ENCODE results near the gene VSIG4.

Gene VSIG4

GRCh38 chrX:66045894-66046293 lies 6.0 kb upstream of the VSIG4 start:
- no peak overlapping the region for H3K27ac Mint-ChIP-seq
- no peak for TF ChIP-seq CTCF (IDR thresholded peaks at IDR 0.05)
- peaks cover 9% of the 10 kb centered on the region for H3K9me3 Mint-ChIP-seq

GRCh38 chrX:66043584-66043983 lies 3.7 kb upstream of the VSIG4 start:
- H3K4me1 Mint-ChIP-seq, result no peaks in the 10 kb centered on the region
- H3K27ac Mint-ChIP-seq, result no peak overlapping the region
- TF ChIP-seq CTCF (IDR thresholded peaks at IDR 0.05), result no peak
- no peak overlapping the region for H3K4me3 Mint-ChIP-seq
- H3K9me3 Mint-ChIP-seq, result peaks cover 16% of the 10 kb centered on the region
- DNase-seq, result no peak
- H3K27me3 Mint-ChIP-seq (ENCODE audit: low read depth, poor library complexity), result no peaks in the 10 kb centered on the region
- no peaks in the 10 kb centered on the region for H3K36me3 Mint-ChIP-seq (ENCODE audit: low read depth)

More at GRCh38 chrX:66045894-66046293, 6.0 kb upstream of the VSIG4 start:
- DNase-seq, result no peak
- no peaks in the 10 kb centered on the region for H3K27me3 Mint-ChIP-seq (ENCODE audit: low read depth, poor library complexity)
- H3K4me3 Mint-ChIP-seq, result no peak overlapping the region
- no peaks in the 10 kb centered on the region for H3K4me1 Mint-ChIP-seq
- H3K36me3 Mint-ChIP-seq (ENCODE audit: low read depth), result no peaks in the 10 kb centered on the region

DNA sequence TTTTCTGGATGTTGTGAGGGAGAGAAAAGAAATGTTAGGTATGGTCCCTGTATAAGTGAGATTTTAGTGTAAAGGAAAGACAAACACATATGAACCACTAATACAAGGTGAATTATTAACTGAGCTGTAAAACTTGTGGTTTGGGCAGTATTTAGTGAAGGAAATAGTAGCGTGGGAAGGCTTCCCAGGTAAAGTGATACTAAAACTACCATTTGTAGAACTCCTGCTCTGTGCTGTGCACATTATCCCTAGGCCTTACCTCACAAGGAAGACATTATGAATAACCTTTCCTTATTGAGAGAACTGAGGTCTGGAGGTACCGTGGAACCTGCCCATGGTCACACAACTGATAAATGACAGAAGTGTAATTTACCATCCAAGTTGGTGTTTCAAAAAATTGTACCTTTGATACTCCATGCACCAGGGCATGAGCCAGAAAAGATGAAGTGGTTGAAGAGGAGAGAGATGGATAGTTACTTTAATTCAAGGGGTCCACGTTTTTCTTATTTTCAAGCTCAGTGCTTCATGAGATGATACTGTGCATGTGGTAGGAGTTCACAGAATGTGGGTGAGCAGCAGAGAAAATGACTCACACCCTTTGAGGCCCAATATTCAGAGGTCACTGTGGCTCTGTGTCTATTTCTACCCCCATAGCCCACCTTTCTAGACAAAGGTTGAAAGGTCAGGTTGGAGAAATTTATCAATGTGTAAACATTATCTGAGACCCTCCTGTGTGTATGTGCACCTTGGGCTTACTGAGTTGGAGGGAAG lies 2.6 kb upstream of the VSIG4 start:
- Mint-ChIP-seq H3K4me3 (no peak overlapping the region), H3K9me3 (peaks cover 19% of the 10 kb centered on the region), H3K36me3 (ENCODE audit: low read depth) (no peaks in the 10 kb centered on the region), H3K27me3 (ENCODE audit: low read depth, poor library complexity) (no peaks in the 10 kb centered on the region), H3K4me1 (no peaks in the 10 kb centered on the region), H3K27ac (no peak overlapping the region)
- no peak for DNase-seq
- no peak for TF ChIP-seq CTCF (IDR thresholded peaks at IDR 0.05)

DNA sequence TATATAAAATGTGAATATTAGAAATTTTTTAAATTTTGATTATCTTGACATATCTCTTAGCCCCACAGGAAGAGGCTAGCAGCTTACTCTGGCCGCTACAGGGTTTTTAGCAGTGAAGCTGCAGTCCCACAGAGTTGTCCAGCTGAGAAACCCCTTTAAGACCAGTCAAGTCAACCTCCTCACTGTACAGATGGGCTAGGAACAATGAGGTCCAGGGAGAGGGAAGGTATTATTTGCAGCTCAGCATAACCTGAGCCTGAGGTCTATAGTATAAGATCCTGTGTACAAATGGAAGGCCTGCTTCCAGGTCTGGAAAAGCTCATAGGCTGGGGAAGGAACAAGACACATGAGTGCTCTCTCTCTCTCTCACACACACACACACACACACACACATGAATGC lies 1.8 kb downstream of the VSIG4 start:
- TF ChIP-seq CTCF (IDR thresholded peaks at IDR 0.05), result no peak
- Mint-ChIP-seq H3K36me3 (ENCODE audit: low read depth) (no peaks in the 10 kb centered on the region), H3K4me3 (no peak overlapping the region), H3K27me3 (ENCODE audit: low read depth, poor library complexity) (no peaks in the 10 kb centered on the region), H3K27ac (no peak overlapping the region), H3K9me3 (peaks cover 33% of the 10 kb centered on the region), H3K4me1 (no peaks in the 10 kb centered on the region)
- no peak for DNase-seq

GRCh38 chrX:66036231-66036630 lies 3.6 kb downstream of the VSIG4 start:
- no peak overlapping the region for H3K27ac Mint-ChIP-seq
- no peak for TF ChIP-seq CTCF (IDR thresholded peaks at IDR 0.05)
- no peaks in the 10 kb centered on the region for H3K27me3 Mint-ChIP-seq (ENCODE audit: low read depth, poor library complexity)
- H3K4me3 Mint-ChIP-seq, result no peak overlapping the region
- DNase-seq, result no peak
- peaks cover 38% of the 10 kb centered on the region for H3K9me3 Mint-ChIP-seq
- no peaks in the 10 kb centered on the region for H3K36me3 Mint-ChIP-seq (ENCODE audit: low read depth)
- H3K4me1 Mint-ChIP-seq, result no peaks in the 10 kb centered on the region

DNA sequence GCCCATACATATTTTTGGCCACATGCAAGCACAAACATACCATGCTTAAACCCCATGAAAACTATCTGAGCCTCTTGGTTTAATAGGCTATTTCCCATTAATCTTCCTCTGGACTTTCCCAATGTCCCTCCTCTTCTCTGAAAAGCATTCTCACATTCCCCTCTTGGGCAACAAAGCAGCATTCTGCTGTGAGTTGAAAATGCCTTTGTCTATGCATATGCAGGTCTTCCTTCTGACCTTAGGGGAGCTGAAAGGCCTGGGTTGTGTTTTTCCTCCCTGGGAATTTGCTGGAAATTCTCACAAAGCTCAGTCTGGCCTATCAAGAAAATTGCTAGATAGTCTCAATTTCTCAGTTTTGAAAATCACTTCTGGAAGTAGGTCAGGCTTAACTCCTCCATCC lies 4.2 kb downstream of the VSIG4 start:
- Mint-ChIP-seq H3K27ac (no peak overlapping the region), H3K4me3 (no peak overlapping the region), H3K4me1 (no peaks in the 10 kb centered on the region), H3K27me3 (ENCODE audit: low read depth, poor library complexity) (no peaks in the 10 kb centered on the region), H3K36me3 (ENCODE audit: low read depth) (no peaks in the 10 kb centered on the region), H3K9me3 (peaks cover 33% of the 10 kb centered on the region)
- DNase-seq, result no peak
- no peak for TF ChIP-seq CTCF (IDR thresholded peaks at IDR 0.05)

All from nephron progenitor cell (in vitro differentiated cells).